HepG2 (cell line): ENCODE data around the gene RIPOR3. TPM values are rescaled to one million over a fixed set of nuclear protein-coding genes. Genes with fewer than 3 reads are reported as not detected.

Experiments
- ATM ChIP-seq: fragments of 450-650 bp; IDR thresholded peaks from 2 replicates; pipeline ENCODE4 v1.7.1; 2017; ENCODE audit warnings: mild to moderate bottlenecking, borderline replicate concordance
- BRD4 ChIP-seq: sonication (generic); formaldehyde crosslinking; IDR thresholded peaks from 2 replicates; pipeline ENCODE4 v1.4.0; 2020; ENCODE audit warnings: missing genetic modification reagents
- DMAP1 ChIP-seq: IDR thresholded peaks from 2 replicates; pipeline ENCODE4 v1.6.1; 2016
- ELF4 ChIP-seq: sonication (generic); formaldehyde crosslinking; IDR thresholded peaks from 2 replicates; pipeline ENCODE4 v1.5.0; 2020; ENCODE audit warnings: missing genetic modification reagents, mild to moderate bottlenecking, moderate library complexity, borderline replicate concordance
- ERF ChIP-seq: IDR thresholded peaks from 2 replicates; pipeline ENCODE4 v1.6.1; 2018; ENCODE audit warnings: missing biosample characterization, missing genetic modification reagents
- ETV5 ChIP-seq: IDR thresholded peaks from 2 replicates; pipeline ENCODE4 v1.6.1; 2018; ENCODE audit warnings: missing biosample characterization, missing genetic modification reagents, inconsistent platforms, borderline replicate concordance
- GLI4 ChIP-seq: sonication (generic); formaldehyde crosslinking; IDR thresholded peaks from 2 replicates; pipeline ENCODE4 v1.5.1; 2020; ENCODE audit warnings: missing genetic modification reagents, mild to moderate bottlenecking, moderate library complexity, borderline replicate concordance
- GPN1 ChIP-seq: sonication (generic); formaldehyde crosslinking; IDR thresholded peaks from 2 replicates; pipeline ENCODE4 v1.5.1; 2020; ENCODE audit warnings: missing genetic modification reagents, borderline replicate concordance
- HHEX ChIP-seq: IDR thresholded peaks from 2 replicates; pipeline ENCODE4 v1.6.1; 2016; ENCODE audit warnings: control low read depth
- HMG20B ChIP-seq: conservative IDR thresholded peaks from 2 replicates; pipeline ENCODE4 v1.6.1; 2016; ENCODE audit warnings: missing genetic modification reagents, missing compliant biosample characterization
- HNF4G ChIP-seq, 2 experiments: sonication (generic) in 1 of 2; formaldehyde crosslinking in 1 of 2; IDR thresholded peaks; 2 replicates each; pipeline versions ENCODE4 v1.4.0 to v1.6.1; 2011 to 2020; ENCODE audit warnings: borderline replicate concordance in 2 of 2, low read depth in 2 of 2, mild to moderate bottlenecking in 2 of 2, low read length in 1 of 2, missing genetic modification reagents in 1 of 2, moderate library complexity in 1 of 2
- HNRNPL ChIP-seq: fragments of 200-400 bp; formaldehyde crosslinking; IDR thresholded peaks from 2 replicates; pipeline ENCODE4 v1.6.1; 2017; ENCODE audit warnings: mild to moderate bottlenecking, low read depth, low read length
- JUNB ChIP-seq: sonication (generic); formaldehyde crosslinking; IDR thresholded peaks from 2 replicates; pipeline ENCODE4 v1.8.0; 2022; ENCODE audit warnings: missing genetic modification reagents, mild to moderate bottlenecking, borderline replicate concordance
- NFIB ChIP-seq: sonication (generic); formaldehyde crosslinking; IDR thresholded peaks from 2 replicates; pipeline ENCODE4 v1.9.0; 2021; ENCODE audit warnings: missing genetic modification reagents, mild to moderate bottlenecking, borderline replicate concordance
- NR2C2 ChIP-seq: sonication (generic); formaldehyde crosslinking; IDR thresholded peaks from 2 replicates; pipeline ENCODE4 v1.4.0; 2020; ENCODE audit warnings: missing genetic modification reagents, mild to moderate bottlenecking, moderate library complexity, borderline replicate concordance
- NR3C1 ChIP-seq: sonication (generic); formaldehyde crosslinking; IDR thresholded peaks from 2 replicates; pipeline ENCODE4 v1.4.0; 2020; ENCODE audit warnings: missing genetic modification reagents
- PRMT3 ChIP-seq: sonication (generic); formaldehyde crosslinking; IDR thresholded peaks from 2 replicates; pipeline ENCODE4 v1.8.1; 2022; ENCODE audit warnings: low read depth, mild to moderate bottlenecking, moderate library complexity, missing genetic modification reagents, borderline replicate concordance
- RBM22 ChIP-seq: fragments of 200-400 bp; formaldehyde crosslinking; optimal IDR thresholded peaks from 2 replicates; pipeline ENCODE3; 2017; ENCODE audit warnings: mild to moderate bottlenecking, low read length, moderate library complexity
- RCOR2 ChIP-seq: IDR thresholded peaks from 2 replicates; pipeline ENCODE4 v1.6.1; 2016; ENCODE audit warnings: missing biosample characterization, missing genetic modification reagents
- RNF2 ChIP-seq: fragments of 450-650 bp; conservative IDR thresholded peaks from 2 replicates; pipeline ENCODE4 v1.6.1; 2016; ENCODE audit warnings: low read depth
- SMARCC2 ChIP-seq: fragments of 450-650 bp; IDR thresholded peaks from 2 replicates; pipeline ENCODE4 v1.6.1; 2017; ENCODE audit warnings: antibody characterized with exemption, mild to moderate bottlenecking
- SP4 ChIP-seq: sonication (generic); formaldehyde crosslinking; IDR thresholded peaks from 2 replicates; pipeline ENCODE4 v1.8.1; 2023; ENCODE audit warnings: mild to moderate bottlenecking, missing genetic modification reagents
- ZFP41 ChIP-seq: sonication (generic); formaldehyde crosslinking; IDR thresholded peaks from 2 replicates; pipeline ENCODE4 v1.4.0; 2020; ENCODE audit warnings: mild to moderate bottlenecking, missing genetic modification reagents, borderline replicate concordance
- ZFYVE20 ChIP-seq: sonication (generic); formaldehyde crosslinking; IDR thresholded peaks from 2 replicates; pipeline ENCODE4 v1.8.0; 2023; ENCODE audit warnings: low read depth, mild to moderate bottlenecking, moderate library complexity, missing genetic modification reagents, borderline replicate concordance
- ZNF121 ChIP-seq: sonication (generic); formaldehyde crosslinking; IDR thresholded peaks from 2 replicates; pipeline ENCODE4 v1.5.0; 2020; ENCODE audit warnings: mild to moderate bottlenecking, missing genetic modification reagents
- ZNF292 ChIP-seq: sonication (generic); formaldehyde crosslinking; IDR thresholded peaks from 2 replicates; pipeline ENCODE4 v1.8.1; 2022; ENCODE audit warnings: mild to moderate bottlenecking, low read depth, missing genetic modification reagents, borderline replicate concordance
- ZNF496 ChIP-seq: sonication (generic); formaldehyde crosslinking; IDR thresholded peaks from 2 replicates; pipeline ENCODE4 v1.8.1; 2023; ENCODE audit warnings: mild to moderate bottlenecking, moderate library complexity, missing genetic modification reagents; ENCODE audit not compliant: insufficient replicate concordance
- ZNF501 ChIP-seq: sonication (generic); formaldehyde crosslinking; IDR thresholded peaks from 2 replicates; pipeline ENCODE4 v1.5.1; 2020; ENCODE audit warnings: mild to moderate bottlenecking, moderate library complexity, missing genetic modification reagents
- ZNF614 ChIP-seq: IDR thresholded peaks from 2 replicates; pipeline ENCODE4 v1.6.1; 2018; ENCODE audit warnings: missing biosample characterization, missing genetic modification reagents, inconsistent platforms, borderline replicate concordance
- ZNF644 ChIP-seq: IDR thresholded peaks from 2 replicates; pipeline ENCODE4 v1.6.1; 2016; ENCODE audit warnings: low read depth
- ZNF772 ChIP-seq: sonication (generic); formaldehyde crosslinking; IDR thresholded peaks from 2 replicates; pipeline ENCODE4 v1.5.0; 2020; ENCODE audit warnings: mild to moderate bottlenecking, missing genetic modification reagents
- polyA plus RNA-seq, 8 experiments: library from polyadenylated mRNA; depleted of rRNA in 3 of 8; stranded (reverse) in 7 of 8; unstranded in 1 of 8; fragments of >200 nt; fragmentation: Illumina TruSeq in 4 of 8; extraction: Trizol in 4 of 8; gene quantifications; 2 replicates each; pipeline versions ENCODE4 v1.2.1 to v1.2.3, GENCODE V29; 2011 to 2016; ENCODE audit warnings: low read depth in 4 of 8, missing spikeins in 1 of 8, mixed read lengths in 1 of 8; ENCODE audit not compliant: insufficient read depth in 1 of 8
- total RNA-seq, 5 experiments: library from RNA; depleted of rRNA; stranded (reverse); fragments of >200 nt; fragmentation: Illumina TruSeq; extraction: Trizol; gene quantifications; 2 replicates each; pipeline ENCODE4 v1.2.3, GENCODE V29; 2016; ENCODE audit warnings: low read depth in 1 of 5
- TF ChIP-seq, protein P1 (sequence below): sonication (generic); formaldehyde crosslinking; conservative IDR thresholded peaks from 2 replicates; pipeline ENCODE4 v1.4.0; 2020; ENCODE audit warnings: missing genetic modification reagents

Gene RIPOR3
- total and polyA plus RNA-seq, 2 of the 13 experiments (the other 11 are each of a cell fraction or from before 2014, with no cell fraction given): 0.18 TPM; not detected in 1

DNA sequence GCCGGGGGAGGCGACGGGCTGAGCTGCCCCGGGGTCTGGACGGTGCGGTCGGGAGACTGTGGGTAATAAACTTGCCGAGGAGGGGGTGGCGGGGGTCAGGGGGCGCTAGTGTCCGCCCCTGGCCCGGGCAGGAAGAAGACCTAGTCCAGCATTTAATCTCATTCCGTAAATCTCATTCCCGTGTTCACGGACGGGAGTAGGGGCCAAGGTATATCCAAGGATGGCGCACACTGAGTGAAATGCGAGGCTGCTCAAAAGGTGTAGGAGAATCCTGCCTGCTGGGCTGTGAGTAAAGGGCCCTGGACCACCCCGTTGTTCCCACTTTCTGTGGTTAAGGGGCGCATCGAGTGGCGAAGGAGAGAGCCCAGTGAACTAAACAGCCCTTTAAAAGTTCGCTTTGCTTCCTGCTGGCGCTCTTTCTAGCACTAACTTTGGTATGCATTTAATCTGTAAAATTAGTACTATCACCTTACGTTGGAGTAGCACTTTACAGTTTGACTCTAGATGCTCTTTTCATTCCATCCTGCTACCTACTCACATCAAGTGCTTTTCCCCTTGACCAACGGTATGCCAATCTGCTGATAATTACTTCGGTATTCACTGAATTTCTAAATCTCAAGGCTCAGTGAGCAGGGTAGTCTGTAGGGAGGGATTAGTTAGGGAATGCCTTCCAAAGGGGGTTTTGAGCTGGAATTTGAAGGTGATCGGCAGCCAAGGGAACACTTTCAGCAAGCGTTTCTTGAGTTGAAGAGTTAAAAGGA, 40.8 kb upstream of the RIPOR3 start (continued):
- no peak for TF ChIP-seq RNF2
- TF ChIP-seq ELF4: no peak
- TF ChIP-seq GPN1 (CRISPR knock-in tag): no peak
- no peak for TF ChIP-seq ZNF496
- no peak for TF ChIP-seq GLI4 (CRISPR knock-in tag)
- TF ChIP-seq ZNF292 (CRISPR knock-in tag): no peak; the same call in 1 of the 2 replicates
- no peak for TF ChIP-seq RCOR2 (CRISPR knock-in tag)
- no peak for TF ChIP-seq ZNF121 (CRISPR knock-in tag)
- no peak for TF ChIP-seq ZNF501 (CRISPR knock-in tag)
- TF ChIP-seq ZNF614 (CRISPR knock-in tag): no peak
- TF ChIP-seq ZNF644 (CRISPR knock-in tag): no peak
- TF ChIP-seq, protein P1, sequence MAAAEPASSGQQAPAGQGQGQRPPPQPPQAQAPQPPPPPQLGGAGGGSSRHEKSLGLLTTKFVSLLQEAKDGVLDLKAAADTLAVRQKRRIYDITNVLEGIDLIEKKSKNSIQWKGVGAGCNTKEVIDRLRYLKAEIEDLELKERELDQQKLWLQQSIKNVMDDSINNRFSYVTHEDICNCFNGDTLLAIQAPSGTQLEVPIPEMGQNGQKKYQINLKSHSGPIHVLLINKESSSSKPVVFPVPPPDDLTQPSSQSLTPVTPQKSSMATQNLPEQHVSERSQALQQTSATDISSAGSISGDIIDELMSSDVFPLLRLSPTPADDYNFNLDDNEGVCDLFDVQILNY (CRISPR knock-in tag): no peak
- no peak for TF ChIP-seq JUNB (CRISPR knock-in tag)
- 0 out of 2 replicates have a peak, but pooled peaks have one; percentile 38 for TF ChIP-seq ERF (CRISPR knock-in tag)
- no peak for TF ChIP-seq NFIB (CRISPR knock-in tag)
- TF ChIP-seq SMARCC2: no peak
- TF ChIP-seq NR3C1 (CRISPR knock-in tag): no peak
- TF ChIP-seq ATM: no peak
- TF ChIP-seq ZFYVE20 (CRISPR knock-in tag): no peak
- TF ChIP-seq HNF4G (IDR thresholded peaks at IDR 0.05; ENCODE audit: borderline replicate concordance, low read depth, low read length): peak; percentile 6; the same call in 1 of the 2 replicates
- no peak for TF ChIP-seq HNF4G (CRISPR knock-in tag; IDR thresholded peaks at IDR 0.05; ENCODE audit: borderline replicate concordance, low read depth)
- TF ChIP-seq HNRNPL: no peak
- peak; percentile 56 for TF ChIP-seq RBM22
- no peak for TF ChIP-seq HHEX (CRISPR knock-in tag)
- TF ChIP-seq ZNF772 (CRISPR knock-in tag): no peak
- TF ChIP-seq NR2C2 (CRISPR knock-in tag): no peak
- no peak for TF ChIP-seq HMG20B (CRISPR knock-in tag)
- no peak for TF ChIP-seq SP4
- no peak for TF ChIP-seq DMAP1 (CRISPR knock-in tag)
- TF ChIP-seq ETV5: no peak
- no peak for TF ChIP-seq PRMT3
- TF ChIP-seq ZFP41 (CRISPR knock-in tag): no peak
- no peak for TF ChIP-seq BRD4 (CRISPR knock-in tag)
